GM10248 (cell line): ENCODE results near the gene BBC3.

Experiments
- CTCF ChIA-PET: fragments of 300-600 bp; sonication (Branson Sonifier 250); formaldehyde crosslinking; extraction: SDS; loops from one replicate; lab custom pipeline; 2021; ENCODE audit warnings: antibody characterized with exemption; lab: Yijun Ruan, JAX
- POLR2A ChIA-PET: fragments of 350-650 bp; sonication (Branson Sonifier 250); formaldehyde crosslinking; extraction: SDS; loops from one replicate; lab custom pipeline; 2020; ENCODE audit warnings: antibody characterized with exemption; lab: Yijun Ruan, JAX
- DNase-seq: peaks from one replicate; pipeline ENCODE4 v3.0.0; 2012; ENCODE audit errors: extremely low spot score
- TF ChIP-seq, protein P1 (sequence below): IDR thresholded peaks from 2 replicates; pipeline ENCODE4 v1.5.1; 2012; ENCODE audit warnings: mild to moderate bottlenecking, low read depth; ENCODE audit errors: extremely low read depth, missing control alignments, control extremely low read depth

BBC3 gene

DNA sequence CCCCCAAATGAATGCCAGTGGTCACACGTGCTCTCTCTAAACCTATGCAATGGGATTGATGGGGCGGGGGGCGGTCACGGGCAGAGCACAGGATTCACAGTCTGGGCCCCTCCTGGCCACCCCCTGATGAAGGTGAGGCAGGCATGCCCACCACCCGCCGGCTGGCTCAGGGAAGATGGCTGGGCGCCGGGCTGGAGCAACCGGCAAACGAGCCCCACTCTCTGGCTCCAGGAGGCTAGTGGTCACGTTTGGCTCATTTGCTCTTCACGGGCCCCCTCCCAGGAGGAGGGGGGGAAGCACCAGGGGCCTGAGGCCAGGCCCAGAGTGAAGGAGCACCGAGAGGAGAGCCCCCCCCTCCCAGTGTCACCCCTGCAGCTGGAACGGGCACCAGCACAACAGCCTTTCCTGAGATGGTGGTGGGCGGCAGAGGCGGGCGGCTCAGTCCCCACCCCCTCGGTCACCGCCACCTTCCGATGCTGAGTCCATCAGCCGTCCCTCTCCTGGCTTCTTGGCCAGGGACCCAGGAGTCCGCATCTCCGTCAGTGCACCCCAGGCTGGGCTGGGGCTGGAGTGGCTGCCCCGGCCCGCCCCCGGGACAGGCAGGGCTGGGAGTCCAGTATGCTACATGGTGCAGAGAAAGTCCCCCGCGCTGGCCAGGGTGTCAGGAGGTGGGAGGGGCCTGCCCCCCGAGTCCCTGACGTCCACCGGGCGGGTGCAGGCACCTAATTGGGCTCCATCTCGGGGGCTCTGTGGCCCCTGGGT lies 9.7 kb downstream of the BBC3 start:
- TF ChIP-seq, protein P1, sequence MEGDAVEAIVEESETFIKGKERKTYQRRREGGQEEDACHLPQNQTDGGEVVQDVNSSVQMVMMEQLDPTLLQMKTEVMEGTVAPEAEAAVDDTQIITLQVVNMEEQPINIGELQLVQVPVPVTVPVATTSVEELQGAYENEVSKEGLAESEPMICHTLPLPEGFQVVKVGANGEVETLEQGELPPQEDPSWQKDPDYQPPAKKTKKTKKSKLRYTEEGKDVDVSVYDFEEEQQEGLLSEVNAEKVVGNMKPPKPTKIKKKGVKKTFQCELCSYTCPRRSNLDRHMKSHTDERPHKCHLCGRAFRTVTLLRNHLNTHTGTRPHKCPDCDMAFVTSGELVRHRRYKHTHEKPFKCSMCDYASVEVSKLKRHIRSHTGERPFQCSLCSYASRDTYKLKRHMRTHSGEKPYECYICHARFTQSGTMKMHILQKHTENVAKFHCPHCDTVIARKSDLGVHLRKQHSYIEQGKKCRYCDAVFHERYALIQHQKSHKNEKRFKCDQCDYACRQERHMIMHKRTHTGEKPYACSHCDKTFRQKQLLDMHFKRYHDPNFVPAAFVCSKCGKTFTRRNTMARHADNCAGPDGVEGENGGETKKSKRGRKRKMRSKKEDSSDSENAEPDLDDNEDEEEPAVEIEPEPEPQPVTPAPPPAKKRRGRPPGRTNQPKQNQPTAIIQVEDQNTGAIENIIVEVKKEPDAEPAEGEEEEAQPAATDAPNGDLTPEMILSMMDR = no peak
- no peak for DNase-seq
- ChIA-PET CTCF (interaction anchor here (1.3 to 11.8 kb wide), 3 partner anchors 11 to 27 kb away, joined by 4 to 153 read pairs (median 67); no protein-coding TSS in a partner anchor), POLR2A (no interaction called here)

DNA sequence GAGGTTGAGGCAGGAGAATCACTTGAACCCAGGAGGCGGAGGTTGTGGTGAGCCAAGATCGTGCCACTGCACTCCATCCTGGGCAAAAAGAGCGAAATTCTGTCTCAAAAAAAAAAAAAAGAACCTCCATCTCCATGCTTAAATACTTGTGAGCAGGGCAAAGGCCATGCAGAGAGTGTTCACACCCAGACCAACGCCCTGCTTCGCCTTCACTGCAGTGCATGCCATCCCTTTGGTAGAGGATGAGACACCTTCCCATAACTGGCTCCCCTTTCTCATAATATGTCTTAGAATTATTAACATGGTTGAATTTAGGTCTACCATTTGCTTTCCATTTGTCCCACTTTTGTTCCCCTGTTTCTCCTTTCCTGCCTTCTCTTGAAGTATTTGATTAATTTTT lies 15.4 kb downstream of the BBC3 start:
- CTCF ChIA-PET = interaction anchor here (0.9 to 20.5 kb wide), 4 partner anchors 10 to 66 kb away, joined by 3 to 444 read pairs (median 6); no protein-coding TSS in a partner anchor
- TF ChIP-seq, protein P1 = no peak
- POLR2A ChIA-PET = no interaction called here
- DNase-seq = no peak

DNA sequence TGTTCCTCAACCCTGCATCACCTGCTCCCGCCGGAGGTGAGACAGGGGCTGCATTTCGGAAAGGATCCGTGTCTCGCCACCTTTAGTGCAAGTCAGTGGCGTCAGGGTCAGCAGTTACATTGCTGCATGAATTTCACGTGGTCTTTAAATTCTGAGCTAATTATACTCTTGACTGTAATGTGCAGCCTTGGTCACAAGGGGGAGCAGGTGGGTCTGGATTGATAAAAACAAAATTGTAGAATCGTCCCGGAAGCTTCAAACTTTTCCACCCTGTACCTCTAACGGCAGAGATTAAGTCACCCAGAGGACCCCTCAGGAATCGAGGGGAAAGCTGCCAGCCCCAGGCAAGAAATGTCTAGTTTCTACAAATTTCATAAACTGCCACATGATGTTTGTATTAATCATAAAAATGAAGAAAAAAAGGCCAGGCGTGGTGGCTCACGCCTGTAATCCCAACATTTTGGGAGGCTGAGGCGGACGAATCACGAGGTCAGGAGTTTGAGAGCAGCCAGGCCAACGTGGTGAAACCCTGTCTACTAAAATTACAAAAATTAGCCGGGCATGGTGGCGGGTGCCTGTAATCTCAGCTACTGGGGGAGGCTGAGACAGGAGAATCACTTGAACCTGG lies 20.2 kb downstream of the BBC3 start:
- ChIA-PET POLR2A (interaction anchor here (0.8 to 6.2 kb wide), 4 partner anchors 10 to 46 kb away, joined by 3 to 61 read pairs (median 8); partner anchors contain the start of gene CCDC9), CTCF (interaction anchor here (0.6 to 20.5 kb wide), 40 partner anchors 11 to 198 kb away, joined by 3 to 444 read pairs (median 6); partner anchors contain the start of genes CCDC9, INAFM1 and ZC3H4)
- DNase-seq = peak; percentile 78
- TF ChIP-seq, protein P1 = peak; percentile 80

DNA sequence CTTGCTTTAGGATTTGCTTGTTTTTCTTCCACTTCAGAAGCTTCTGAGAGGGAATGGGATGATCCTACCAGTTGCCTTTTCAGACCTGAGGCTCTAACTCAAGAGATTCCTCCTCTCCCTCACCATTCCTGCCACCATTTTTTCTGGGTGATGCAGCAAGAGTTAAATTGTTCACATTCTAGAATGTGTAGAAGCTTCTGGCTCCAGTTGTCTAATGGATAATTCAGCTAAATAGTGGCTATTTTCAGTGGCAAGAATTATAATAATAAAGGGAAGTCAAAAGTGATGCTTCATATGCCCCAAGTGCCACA lies 20.9 kb downstream of the BBC3 start:
- CTCF ChIA-PET = interaction anchor here (0.6 to 20.5 kb wide), 36 partner anchors 10 to 197 kb away, joined by 3 to 444 read pairs (median 6); partner anchors contain the start of genes CCDC9, INAFM1 and ZC3H4
- no peak for DNase-seq
- POLR2A ChIA-PET = interaction anchor here (1.0 to 6.2 kb wide), 3 partner anchors 16 to 46 kb away, joined by 3 to 61 read pairs (median 13); partner anchors contain the start of gene CCDC9
- TF ChIP-seq, protein P1 = no peak

DNA sequence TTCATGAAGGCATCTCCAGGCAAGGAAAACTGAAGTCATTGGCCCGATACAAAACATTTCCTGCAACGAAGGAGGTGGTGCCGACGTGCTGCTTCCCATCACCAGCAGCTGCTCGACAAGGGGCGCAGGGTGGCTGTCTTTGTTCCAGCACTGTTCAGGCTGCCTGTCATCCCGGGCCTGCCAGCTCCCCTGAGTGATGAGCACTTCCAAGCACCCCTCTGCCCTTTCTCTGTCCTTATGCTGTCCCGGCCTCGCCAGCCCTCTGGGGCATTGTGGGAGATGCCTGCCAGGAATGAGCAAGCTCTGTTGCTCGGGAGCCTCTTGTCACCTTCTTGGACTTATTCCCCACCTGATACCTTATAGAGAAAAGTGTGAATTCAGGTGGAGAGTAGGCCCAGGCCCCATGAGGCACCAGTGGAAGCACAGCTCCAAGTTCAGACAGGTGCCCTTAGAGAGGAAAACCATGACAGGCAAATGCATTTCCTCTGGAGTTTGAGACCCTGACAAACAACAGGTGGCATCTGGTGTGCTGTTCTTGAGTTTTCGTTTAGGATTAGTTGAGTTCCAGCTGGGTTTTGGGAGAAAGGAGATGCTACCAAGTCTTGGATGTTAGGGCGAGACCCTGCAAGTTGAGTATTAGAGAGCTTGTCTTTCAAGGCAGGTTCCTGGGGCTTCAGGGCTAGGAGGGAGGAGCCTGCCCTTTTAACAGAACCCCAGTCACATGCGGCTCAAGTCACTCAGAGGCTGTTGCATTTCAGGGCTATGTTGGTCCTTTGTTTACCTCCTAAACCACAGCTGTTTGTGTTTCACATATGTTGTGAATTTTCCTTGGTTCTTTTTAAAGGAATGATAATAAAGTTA lies 21.4 kb downstream of the BBC3 start:
- ChIA-PET POLR2A (interaction anchor here (0.6 to 6.2 kb wide), 3 partner anchors 17 to 35 kb away, joined by 3 to 61 read pairs (median 13); no protein-coding TSS in a partner anchor), CTCF (interaction anchor here (0.9 to 20.5 kb wide), 22 partner anchors 9 to 196 kb away, joined by 3 to 444 read pairs (median 16); partner anchors contain the start of gene CCDC9)
- TF ChIP-seq, protein P1 = no peak
- no peak for DNase-seq
